Stimulated activated CD4-positive, alpha-beta T cell treated with anti-CD3 and anti-CD28 coated beads, TNF-alpha, amount 100 ng/mL, for 24 hours (primary cell): ENCODE results near the gene COL1A1.

Source experiments
- DNase-seq, 3 experiments: peaks; one replicate each; pipeline ENCODE4 v3.0.0-alpha.2; 2020; ENCODE audit warnings: low read depth in 3 of 3

COL1A1 gene

GRCh38 chr17:50201276-50201854 lies at the start of gene COL1A1:
TSS of gene COL1A1 (minus strand) at chr17:50201631. CDS start at chr17:50201513, 118 bp downstream.
- DNase-seq = no peak

GRCh38 chr17:50248255-50248654 lies 46.8 kb upstream of the COL1A1 start:
- DNase-seq = no peak

- no peak for DNase-seq
Observed at GRCh38 chr17:50244771-50245170, 43.3 kb upstream of the COL1A1 start.

- DNase-seq = no peak
Observed at GRCh38 chr17:50241431-50241830, 40.0 kb upstream of the COL1A1 start.

- DNase-seq = no peak
Observed at GRCh38 chr17:50240851-50241250, 39.4 kb upstream of the COL1A1 start.

- DNase-seq = no peak
Observed at GRCh38 chr17:50239937-50240336, 38.5 kb upstream of the COL1A1 start.

- DNase-seq = no peak
Observed at GRCh38 chr17:50238601-50239280, 37.3 kb upstream of the COL1A1 start.

- DNase-seq = no peak
Observed at GRCh38 chr17:50237901-50238300, 36.5 kb upstream of the COL1A1 start.

- no peak for DNase-seq
Observed at GRCh38 chr17:50234581-50234980, 33.1 kb upstream of the COL1A1 start.

- no peak for DNase-seq
Observed at GRCh38 chr17:50225701-50226240, 24.3 kb upstream of the COL1A1 start.

- DNase-seq = no peak
Observed at GRCh38 chr17:50222922-50223321, 21.5 kb upstream of the COL1A1 start.

- DNase-seq = no peak
Observed at GRCh38 chr17:50221864-50222545, 20.6 kb upstream of the COL1A1 start.

GRCh38 chr17:50221266-50221863 lies 19.9 kb upstream of the COL1A1 start:
- no peak for DNase-seq

- no peak for DNase-seq
Observed at GRCh38 chr17:50220811-50221210, 19.4 kb upstream of the COL1A1 start.

- DNase-seq = no peak
Observed at GRCh38 chr17:50219939-50220465, 18.6 kb upstream of the COL1A1 start.

GRCh38 chr17:50219342-50219741 lies 17.9 kb upstream of the COL1A1 start:
- no peak for DNase-seq

GRCh38 chr17:50218771-50219315 lies 17.4 kb upstream of the COL1A1 start:
- DNase-seq = no peak

GRCh38 chr17:50218071-50218759 lies 16.8 kb upstream of the COL1A1 start:
- DNase-seq = no peak

- DNase-seq = no peak
Observed at GRCh38 chr17:50217591-50217990, 16.2 kb upstream of the COL1A1 start.

- DNase-seq = no peak
Observed at GRCh38 chr17:50214976-50215760, 13.7 kb upstream of the COL1A1 start.
